ENCODE measurements around the gene ARPC5.
"Not testable (repeated sequence)": the region's sequence is repeated elsewhere in the genome, so short reads cannot be mapped to it uniquely, and the experiment has no call there.

ARPC5 gene

DNA sequence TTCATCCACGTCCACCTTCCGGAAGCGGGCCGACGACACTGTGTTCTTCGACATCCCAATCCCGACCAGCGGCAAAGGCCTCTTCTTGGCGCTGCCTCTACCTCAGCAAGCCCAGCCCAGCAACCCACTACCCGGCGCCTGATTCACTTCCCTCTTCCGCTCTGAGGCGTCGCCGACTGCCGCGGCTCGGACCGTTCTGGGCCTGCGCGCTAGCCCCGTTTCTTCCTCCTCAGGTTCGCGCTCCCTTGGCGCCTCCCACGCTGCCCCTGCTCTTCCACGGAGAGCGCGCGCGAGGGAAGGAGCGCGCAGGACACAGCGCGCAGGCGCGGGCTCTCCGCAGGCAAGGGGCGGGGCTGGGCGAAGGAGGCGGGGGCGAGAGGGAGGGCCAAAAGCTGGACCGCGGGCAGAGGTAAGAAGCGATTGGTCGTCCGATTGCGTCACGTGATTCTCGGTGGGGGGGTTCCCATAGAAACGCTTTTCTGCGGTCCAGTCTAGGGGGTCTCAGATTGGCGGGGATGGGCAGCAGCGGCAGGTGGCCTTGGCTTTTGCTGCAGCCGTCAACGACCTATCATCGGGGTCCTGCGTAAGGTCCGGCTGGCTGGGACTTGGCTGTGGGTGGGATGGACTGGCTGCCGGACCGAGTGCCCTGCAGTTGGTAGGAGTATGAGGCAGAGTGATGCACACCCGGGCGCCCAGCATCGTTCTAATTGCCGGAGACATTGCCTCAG, at the start of gene ARPC5:
TSS of gene ARPC5 (minus strand) at position 178 of the 728 bp plus-strand sequence. CDS start at position 54, 124 bp downstream.
- peak; percentile 96 for DNase-seq (ENCODE audit: low spot score)
- no peak for FAIRE-seq

DNA sequence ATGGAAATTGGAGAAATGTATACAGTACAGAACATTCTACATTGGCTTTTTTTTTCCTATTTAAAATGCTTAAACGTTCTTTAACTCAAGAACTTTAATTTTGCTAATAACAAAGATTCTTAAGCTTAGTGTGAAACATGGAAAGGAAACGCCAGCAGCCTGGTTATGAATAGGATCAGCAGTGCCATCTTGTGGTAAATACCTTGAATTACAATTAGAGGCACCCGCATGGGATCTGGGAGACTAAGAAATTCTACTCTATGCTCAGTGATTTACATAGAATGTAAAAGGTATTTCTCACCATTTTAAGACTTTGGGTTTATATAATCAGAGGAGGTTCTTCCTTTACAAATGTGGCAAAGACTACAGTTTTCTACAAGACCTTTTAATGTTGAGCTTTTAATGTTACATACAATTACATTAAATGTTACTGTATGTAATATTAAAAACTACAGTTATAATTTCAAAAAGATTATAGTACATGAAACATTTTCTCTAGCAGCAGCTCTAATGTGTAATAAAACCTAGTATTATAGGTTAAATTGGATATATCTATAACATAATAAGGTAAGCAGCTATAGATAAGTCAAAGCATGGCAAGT, 49.6 kb upstream of the ARPC5 start:
- peak; percentile 59 for DNase-seq (ENCODE audit: low spot score)
- FAIRE-seq: no peak

DNA sequence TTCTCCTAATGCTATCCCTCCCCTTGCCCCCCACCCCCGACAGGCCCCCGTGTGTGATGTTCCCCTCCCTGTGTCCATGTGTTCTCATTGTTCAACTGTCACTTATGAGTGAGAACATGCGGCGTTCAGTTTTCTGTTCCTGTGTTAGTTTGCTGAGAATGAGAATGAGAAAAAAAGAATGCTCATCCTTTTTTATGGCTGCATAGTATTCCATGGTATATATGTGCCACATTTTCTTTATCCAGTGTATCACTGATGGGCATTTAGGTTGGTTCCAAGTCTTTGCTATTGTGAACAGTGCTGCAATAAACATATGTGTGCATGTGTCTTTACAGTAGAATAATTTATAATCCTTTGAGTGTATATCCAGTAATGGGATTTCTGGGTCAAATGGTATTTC, 43.8 kb upstream of the ARPC5 start:
- DNase-seq (ENCODE audit: low spot score): not testable (repeated sequence)

DNA sequence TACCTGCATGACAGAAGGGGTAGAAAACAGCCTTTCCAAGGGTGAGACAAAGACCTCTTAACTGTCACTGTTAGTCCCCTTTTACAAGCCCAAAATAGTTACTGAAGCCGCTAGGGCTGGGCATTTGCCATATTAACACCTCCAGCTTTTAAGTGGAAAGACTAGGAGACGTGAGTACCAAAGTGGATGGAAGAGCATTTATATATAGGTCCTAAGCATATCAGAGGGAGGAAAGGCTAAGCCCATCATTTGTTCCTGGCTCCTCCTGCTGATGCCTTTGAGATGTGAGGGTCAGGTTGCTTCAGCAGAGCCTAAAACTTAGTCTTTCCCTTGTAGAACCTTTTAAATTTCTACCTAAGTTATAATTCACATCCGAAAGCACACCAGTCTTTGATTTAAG, 43.2 kb upstream of the ARPC5 start:
- FAIRE-seq: no peak

More for the DNA sequence above, 43.8 kb upstream of the ARPC5 start:
- FAIRE-seq: not testable (repeated sequence)

DNA sequence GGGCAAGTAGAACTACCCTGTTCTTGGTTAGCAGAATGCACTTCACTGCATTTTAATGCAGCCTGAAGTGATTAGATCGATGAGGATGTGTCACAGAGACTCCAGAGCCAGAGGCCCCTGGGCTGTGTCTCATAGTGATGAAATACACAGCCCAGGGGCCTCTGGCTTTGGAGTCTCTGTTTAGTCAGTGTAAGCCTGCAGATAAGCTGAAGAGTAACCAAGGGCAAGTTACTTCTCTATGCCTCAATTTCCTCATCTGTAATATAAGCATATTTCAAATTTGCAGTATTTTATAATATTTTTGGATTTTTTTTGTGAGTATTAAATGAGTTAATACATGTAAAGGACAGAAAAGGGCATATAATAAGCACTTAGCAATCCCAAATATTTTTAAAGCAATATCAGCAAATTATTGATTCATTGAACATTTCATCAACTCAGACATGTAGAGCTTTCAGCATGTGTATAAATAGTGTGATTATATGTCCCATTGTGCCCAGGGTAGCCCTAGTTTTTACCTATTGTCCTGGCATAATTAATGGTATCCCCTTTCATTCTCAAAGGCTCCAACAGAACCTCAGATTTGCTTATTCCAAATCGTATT, 41.1 kb upstream of the ARPC5 start:
- no peak for FAIRE-seq
- DNase-seq (ENCODE audit: low spot score): no peak

More for the DNA sequence above, 43.2 kb upstream of the ARPC5 start:
- DNase-seq (ENCODE audit: low spot score): no peak

DNA sequence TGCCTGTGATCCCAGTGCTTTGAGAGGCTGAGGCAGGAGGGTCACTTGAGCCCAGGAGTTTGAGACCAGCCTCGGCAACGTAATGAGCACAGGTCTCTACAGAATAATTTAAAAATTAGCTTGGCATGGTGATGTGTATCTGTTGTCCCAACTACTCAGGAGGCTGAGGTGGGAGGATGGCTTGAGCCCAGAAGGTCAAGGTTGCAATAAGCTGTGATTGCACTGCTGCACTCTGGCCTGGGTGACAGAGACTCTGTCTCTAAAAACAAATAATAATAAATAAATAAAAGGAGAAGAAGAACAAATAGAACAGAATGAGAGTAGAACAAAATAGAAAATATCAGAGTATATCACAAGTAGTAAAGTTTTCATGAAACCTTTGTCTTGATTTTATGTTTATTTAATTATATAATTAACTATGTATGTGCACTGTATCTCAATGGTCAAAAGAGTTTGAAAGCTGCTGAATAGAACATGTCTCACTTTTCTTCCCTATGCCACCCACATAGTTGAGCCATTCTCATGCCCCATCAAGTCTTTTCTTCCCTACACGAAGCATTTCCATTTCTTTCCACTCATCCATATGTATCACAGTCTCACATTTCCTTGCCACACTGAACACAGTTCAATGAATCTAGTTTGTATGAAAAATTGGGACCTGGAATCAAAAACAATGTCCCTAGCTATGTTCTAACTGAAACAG, 40.5 kb upstream of the ARPC5 start:
- no peak for FAIRE-seq
- DNase-seq (ENCODE audit: low spot score): no peak

DNA sequence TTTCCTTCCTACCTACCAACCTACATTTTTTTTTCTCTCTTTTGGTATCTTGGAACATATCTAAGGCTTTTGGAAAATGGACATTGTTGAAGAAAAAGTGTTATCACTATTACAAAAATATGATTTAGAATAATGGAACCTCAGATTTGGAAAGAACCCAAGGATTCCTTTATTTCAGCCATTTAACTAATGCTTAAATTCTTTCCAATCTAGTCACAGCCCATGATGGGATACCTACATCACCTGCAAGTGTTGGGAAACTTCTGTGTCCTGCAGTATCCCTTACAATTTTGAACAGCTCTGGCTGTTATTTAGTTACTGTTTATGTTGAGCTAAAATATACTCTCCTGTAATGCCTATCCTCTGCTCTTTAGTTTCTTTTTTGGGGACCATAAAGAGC, 39.8 kb upstream of the ARPC5 start:
- DNase-seq (ENCODE audit: low spot score) (no peak), FAIRE-seq (no peak)

DNA sequence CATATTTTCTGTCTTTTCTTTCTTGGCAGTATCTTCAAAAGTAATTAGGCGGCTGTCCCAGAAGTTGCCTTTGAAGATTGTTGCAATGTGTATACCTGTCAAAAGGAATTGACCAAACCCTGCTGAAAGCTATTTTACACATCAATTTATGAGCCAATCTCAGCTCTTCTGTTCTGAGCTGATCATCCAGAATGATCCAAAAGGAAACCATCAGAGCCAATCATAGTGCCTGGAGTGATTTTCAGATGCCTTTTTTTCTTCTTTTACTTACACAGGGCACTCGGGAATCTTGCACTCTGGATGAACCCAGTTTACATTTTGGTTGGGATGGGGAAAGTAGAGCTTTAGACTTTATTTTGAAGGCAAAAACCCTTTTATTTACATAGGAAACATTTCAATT, 39.3 kb upstream of the ARPC5 start:
- no peak for FAIRE-seq
- no peak for DNase-seq (ENCODE audit: low spot score)

DNA sequence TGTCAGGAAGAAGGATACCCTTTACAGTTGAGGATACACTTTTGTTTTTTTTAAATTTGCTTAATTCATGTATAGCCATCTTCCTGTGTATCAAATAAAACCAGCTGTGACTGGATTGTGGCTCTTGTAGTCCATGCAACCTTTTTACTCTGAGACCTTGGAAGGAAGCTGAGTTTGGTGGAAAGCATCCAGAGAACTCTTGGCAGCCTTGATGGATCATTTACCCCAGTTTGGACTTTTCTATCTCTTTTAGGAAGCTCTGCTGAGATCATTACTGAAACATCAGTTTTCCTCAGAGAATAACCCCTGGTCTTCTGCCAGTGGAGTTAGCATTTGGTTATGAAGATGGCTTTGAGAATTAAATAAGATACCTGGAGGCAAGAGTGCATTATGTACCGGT, 38.8 kb upstream of the ARPC5 start:
- FAIRE-seq (no peak), DNase-seq (ENCODE audit: low spot score) (no peak)

DNA sequence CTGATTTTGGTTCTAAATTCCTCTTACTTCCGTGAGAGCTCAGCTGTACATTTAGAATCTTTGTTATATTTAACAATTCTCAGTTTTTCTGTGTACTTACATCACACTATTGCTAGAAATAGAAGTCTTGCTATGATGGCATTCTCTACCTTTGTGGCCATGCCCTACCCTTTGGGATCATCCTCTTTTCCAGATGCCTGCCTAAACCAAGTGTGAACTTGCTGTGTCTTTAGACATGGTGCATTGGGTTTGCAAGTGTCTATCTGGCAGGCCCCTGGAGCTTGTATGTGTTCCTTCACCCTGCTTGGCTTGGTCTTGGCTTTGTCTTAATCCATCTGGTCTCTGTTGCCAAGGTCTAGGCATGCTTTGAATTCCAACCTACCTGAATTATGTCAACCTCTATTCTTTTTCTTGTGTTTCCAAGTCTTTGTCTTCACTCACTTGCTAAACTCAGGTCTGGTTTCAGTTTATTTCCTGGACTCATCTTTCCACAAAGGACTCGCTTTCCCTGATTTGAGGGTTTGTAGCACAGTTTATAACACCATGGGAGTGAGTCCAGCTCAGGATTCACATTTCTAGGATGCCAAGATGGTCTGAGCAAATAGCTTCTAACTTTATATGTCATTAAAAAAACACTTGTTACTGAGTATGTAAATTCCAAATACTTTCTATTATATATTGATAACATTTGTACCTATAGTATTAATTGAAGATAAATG, 38.2 kb upstream of the ARPC5 start:
- FAIRE-seq: no peak

DNA sequence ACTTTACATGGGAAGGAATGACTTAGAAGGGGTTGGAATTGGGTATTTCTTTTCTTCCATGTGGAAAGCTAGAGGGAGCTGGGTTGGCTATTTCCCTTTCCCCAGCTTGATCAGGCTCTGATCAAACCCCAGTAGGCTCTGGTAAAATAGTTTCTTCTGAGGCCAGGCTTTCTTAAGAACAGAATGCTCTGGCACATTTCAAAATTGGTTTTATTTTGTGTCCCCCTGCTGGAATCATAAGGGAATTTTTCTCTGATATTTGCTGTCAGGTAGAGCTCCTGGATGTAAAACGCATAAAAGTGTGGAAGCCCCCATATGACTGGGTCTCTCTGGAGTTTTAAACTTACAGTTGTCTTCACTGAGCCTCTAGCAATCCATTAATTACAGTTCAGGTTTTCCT, 34.6 kb upstream of the ARPC5 start:
- DNase-seq (ENCODE audit: low spot score): no peak
- FAIRE-seq: no peak

More for the DNA sequence above, 38.2 kb upstream of the ARPC5 start:
- DNase-seq (ENCODE audit: low spot score): no peak

DNA sequence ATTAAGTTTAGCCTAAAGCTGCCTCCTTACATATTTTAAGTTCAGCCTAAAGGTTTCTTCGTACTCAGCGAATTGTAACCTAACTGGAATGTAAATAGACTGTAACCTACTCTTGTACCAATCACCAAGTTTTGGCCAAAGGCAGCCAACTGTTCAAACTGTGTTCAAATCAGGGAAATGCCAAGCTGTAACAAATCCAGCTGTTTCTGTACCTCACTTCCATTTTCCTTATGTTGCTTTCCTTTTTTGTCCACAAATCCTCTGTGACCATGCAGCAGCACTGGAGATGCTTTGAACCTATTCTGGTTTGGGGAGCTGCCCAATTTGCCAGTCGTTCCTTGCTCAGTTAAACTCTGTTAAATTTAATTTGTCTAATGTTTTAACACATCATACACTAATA, 20.8 kb upstream of the ARPC5 start:
- DNase-seq (ENCODE audit: low spot score) (no peak), FAIRE-seq (no peak)

DNA sequence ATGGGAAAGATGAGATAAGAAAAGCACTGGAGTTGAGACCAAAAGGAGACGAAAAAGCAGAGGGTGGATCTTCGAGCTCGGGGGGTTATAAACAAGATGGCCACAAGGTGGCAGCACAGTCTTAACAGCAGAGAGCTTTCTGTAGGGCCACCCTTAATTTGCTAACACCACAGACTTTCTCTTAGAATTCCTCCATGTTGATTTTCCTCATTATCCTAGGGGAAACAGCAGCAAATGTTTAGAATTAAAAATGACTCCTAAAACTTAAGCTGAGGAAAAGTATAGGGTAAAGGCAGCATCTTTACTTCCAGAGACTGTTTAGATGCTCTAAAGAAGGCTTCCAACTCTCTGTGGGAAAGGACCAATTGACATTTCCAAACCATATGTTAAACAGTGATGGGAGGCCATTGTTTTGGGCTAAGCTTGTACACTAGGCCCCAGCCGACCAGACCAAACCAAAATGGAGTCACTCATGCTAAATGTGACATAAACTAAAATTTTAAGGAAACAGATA, 20.0 kb upstream of the ARPC5 start:
- no peak for FAIRE-seq
- DNase-seq (ENCODE audit: low spot score): peak; percentile 71

DNA sequence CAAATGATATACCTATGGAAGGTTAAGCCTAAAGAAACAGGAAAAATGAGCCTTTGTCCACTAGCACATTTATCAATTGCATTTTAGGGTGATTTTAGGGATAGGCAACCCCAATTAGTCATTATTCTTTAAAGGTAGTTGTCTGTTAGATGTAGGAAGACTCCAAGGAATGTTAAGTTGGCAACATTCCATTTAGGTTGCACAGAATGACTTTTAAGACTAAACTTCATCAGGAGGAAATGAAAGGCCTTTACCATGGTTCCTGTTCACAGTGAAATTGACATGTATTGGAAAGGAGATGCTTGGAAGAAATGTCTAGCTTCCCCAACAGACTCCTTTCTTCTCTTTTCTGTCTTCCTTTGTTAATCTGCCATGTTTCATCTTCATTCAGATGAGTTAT, 19.1 kb upstream of the ARPC5 start:
- FAIRE-seq: no peak

DNA sequence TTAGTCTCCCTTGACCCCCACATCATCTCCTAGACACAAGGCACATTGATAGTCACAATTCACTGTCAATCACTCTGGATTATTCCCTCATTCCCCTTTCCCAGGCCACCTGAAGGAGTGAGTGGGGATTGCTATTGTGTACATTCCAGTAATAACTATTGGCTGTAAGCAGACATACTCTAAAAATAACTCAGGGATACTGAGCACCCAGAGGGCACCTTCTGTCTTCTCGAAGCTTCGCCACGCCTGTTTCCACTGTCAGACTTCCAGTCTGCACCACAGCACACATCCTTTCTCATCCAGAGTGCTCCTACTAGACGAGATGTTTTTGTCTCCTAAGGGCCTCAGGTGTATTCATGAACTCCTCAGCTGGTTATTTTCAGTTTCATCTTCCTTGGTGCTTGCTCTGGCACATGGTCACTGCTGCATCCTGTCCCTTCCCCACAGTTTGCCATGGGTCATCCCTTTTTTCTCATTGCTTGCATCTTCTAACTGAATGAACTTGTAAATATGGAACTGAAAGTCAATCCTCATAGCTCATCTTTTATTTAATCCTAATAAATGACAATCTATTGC, 18.4 kb upstream of the ARPC5 start:
- FAIRE-seq: no peak
- DNase-seq (ENCODE audit: low spot score): no peak

More for the DNA sequence above, 19.1 kb upstream of the ARPC5 start:
- DNase-seq (ENCODE audit: low spot score): no peak

DNA sequence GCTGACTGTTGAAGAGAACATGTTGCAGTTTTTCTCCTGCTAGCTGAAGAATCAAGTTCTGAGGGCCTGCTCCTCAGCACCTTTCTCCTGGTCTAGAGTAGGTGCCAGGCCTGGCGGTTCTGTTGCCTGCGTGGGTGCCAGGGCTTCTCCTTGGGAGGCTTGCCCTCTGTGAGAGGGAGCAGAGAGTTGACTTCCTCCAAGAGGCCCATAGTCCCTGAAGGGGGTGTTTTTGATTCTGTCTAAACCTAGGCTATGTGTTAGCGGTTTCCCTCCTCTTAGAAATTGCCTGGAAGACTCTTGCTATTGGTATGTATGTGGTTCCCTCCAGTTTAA, 17.8 kb upstream of the ARPC5 start:
- FAIRE-seq (no peak), DNase-seq (ENCODE audit: low spot score) (no peak)

DNA sequence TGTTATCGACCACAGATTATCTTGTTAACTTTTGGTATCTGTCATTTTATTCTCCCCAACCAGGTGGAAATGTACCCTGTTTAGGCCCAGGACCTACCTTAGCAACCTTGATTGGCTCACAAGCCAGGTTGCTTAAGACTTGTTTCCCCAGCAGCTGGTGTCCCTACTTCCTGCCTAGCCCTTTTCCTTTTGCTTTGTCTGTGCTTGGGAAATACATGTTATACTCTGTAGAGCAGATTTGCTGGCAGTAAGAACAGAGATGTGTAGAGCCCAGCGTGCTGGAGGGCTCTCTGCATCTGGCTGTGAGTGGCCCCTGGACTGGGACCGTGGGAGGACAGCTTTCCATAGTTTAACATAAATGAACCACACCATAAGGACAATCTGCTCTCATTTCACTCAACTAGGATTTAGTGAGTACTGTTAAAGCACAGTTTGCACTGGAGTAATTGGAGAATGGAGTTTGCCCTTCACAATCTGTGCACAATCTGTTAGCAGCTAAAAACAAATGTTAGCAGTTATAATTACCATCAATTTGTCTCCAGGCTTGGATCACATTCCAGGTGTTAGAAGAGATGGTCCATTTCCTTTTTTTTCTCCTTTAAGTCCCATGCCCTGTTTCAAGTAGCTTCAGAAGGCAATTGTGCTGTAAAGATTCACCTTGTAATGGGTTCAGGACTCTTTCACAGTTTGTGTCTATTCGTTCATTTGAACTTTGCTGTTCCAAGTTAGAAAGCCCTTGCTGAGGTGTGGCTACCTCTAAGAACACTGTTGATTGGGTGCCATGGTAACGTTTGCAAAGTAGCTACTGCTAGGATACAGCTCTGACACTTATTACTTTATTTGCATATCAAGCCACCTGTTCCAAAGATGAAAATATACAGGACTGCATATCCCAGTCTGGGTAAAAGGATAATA, 17.2 kb upstream of the ARPC5 start, which contains the start of gene APOBEC4:
TSS of gene APOBEC4 (minus strand) at position 770 of the 915 bp plus-strand sequence. CDS start 4,535 bp downstream, outside the sequence.
- no peak for DNase-seq (ENCODE audit: low spot score)
- no peak for FAIRE-seq

DNA sequence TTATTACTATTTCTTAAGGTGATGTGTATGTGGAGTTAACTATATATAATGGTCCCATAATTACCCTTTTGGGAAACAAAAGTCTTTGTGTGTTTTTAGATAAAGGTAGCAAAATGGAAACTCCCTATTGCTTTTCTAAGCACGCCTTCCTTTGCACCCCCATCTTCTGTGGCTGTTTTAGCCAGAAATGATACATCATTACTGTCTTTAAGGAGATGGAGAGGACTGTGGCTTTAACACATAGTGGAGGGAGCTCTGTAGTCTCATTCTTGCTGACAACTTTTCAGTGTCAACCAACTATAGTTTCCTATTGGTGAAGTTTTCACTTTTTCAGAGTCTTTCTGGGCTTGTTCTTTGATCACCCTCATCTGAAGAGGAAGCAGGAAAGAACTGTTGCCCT, 16.5 kb upstream of the ARPC5 start:
- FAIRE-seq (no peak), DNase-seq (ENCODE audit: low spot score) (no peak)

DNA sequence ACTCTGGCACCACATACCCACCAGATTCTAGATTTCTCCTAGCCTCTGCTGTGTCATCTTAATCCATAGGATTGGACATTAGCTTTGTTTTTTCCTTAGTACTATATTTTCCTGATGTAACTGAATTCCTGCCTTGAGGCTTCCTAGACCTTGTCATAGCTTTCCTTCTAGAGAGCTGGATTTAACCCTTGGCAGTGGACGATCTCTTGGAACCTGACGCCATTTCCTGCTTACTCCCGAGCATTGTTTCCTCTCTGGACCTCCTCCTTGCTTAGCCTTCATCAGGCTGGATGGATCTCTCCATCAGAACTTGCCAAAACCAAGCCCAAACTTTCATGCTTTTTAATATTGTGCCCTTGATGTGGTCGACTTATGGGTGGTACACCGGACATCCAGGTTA, 16.0 kb upstream of the ARPC5 start:
- DNase-seq (ENCODE audit: low spot score) (no peak), FAIRE-seq (no peak)

DNA sequence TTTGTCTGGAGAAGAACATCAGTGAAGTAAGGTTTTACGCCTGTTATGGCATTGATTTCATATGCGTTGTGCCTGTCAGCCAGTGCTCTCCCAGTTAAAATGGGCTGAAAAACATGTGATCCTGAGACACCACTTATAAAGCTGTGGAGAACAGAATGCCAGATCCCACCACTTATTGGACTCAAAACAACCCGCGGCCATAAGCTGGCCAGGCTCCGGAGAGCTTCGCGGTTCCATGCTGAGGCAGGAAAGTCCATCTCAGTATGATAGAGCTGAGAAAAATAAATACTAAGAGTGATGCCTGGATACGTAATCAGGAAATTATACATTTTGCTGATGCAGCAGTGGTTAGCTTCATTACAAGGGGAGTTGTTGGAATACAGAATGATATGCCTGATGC, 12.5 kb upstream of the ARPC5 start:
- FAIRE-seq (no peak), DNase-seq (ENCODE audit: low spot score) (no peak)
